HG03439 (cell line): ENCODE data around the gene NOS1AP.
"Not testable (repeated sequence)": the region's sequence is repeated elsewhere in the genome, so short reads cannot be mapped to it uniquely, and the experiment has no call there.

ENCODE experiments used
- ATAC-seq: cut with Tn5 transposase; IDR thresholded peaks from one replicate; pipeline ENCODE4 v1.9.1; 2021; ENCODE audit warnings: mild to moderate bottlenecking, moderate library complexity; ENCODE audit not compliant: unreplicated experiment

NOS1AP gene

GRCh38 chr1:162056579-162056978 is 12.9 kb upstream of the NOS1AP start:
- no peak for ATAC-seq

- ATAC-seq: no peak
Measured at GRCh38 chr1:162059721-162060120, 9.8 kb upstream of the NOS1AP start.

GRCh38 chr1:162060314-162060713 is 9.2 kb upstream of the NOS1AP start:
- ATAC-seq: no peak

GRCh38 chr1:162062542-162063015 is 6.9 kb upstream of the NOS1AP start:
- ATAC-seq: no peak

GRCh38 chr1:162065016-162065415 is 4.5 kb upstream of the NOS1AP start:
- ATAC-seq: no peak

- ATAC-seq: not testable (repeated sequence)
Measured at GRCh38 chr1:162066836-162067235, 2.7 kb upstream of the NOS1AP start.

- ATAC-seq: no peak
Measured at GRCh38 chr1:162067466-162067865, 2.0 kb upstream of the NOS1AP start.

GRCh38 chr1:162068301-162068700 is 1.2 kb upstream of the NOS1AP start:
- ATAC-seq: no peak

- no peak for ATAC-seq
Measured at GRCh38 chr1:162070094-162070748, 730 bp downstream of the NOS1AP start.

- no peak for ATAC-seq
Measured at GRCh38 chr1:162070825-162071224, 1.3 kb downstream of the NOS1AP start.

GRCh38 chr1:162072740-162073139 is 3.2 kb downstream of the NOS1AP start:
- ATAC-seq: no peak

GRCh38 chr1:162074276-162075005 is 5.0 kb downstream of the NOS1AP start:
- no peak for ATAC-seq

- no peak for ATAC-seq
Measured at GRCh38 chr1:162075862-162076261, 6.4 kb downstream of the NOS1AP start.

- ATAC-seq: no peak
Measured at GRCh38 chr1:162077648-162078299, 8.3 kb downstream of the NOS1AP start.

- no peak for ATAC-seq
Measured at GRCh38 chr1:162079030-162079429, 9.5 kb downstream of the NOS1AP start.

GRCh38 chr1:162080472-162081015 is 11.1 kb downstream of the NOS1AP start:
- no peak for ATAC-seq

GRCh38 chr1:162081316-162081715 is 11.8 kb downstream of the NOS1AP start:
- ATAC-seq: no peak

GRCh38 chr1:162082080-162082479 is 12.6 kb downstream of the NOS1AP start:
- ATAC-seq: not testable (repeated sequence)

- no peak for ATAC-seq
Measured at GRCh38 chr1:162083273-162083672, 13.8 kb downstream of the NOS1AP start.

GRCh38 chr1:162085991-162086390 is 16.5 kb downstream of the NOS1AP start:
- no peak for ATAC-seq

GRCh38 chr1:162087111-162087510 is 17.6 kb downstream of the NOS1AP start:
- ATAC-seq: no peak

GRCh38 chr1:162087574-162087973 is 18.1 kb downstream of the NOS1AP start:
- ATAC-seq: no peak
